Right kidney (tissue), 9 donors: ENCODE results near the gene NXPE4.
"Not testable (repeated sequence)": the region's sequence is repeated elsewhere in the genome, so short reads cannot be mapped to it uniquely, and the experiment has no call there.

Experiments used
- DNase-seq: peaks from one replicate; pipeline ENCODE4 v3.0.0-alpha.2; 2016
- long read RNA-seq, 8 donors: transcript quantifications; one replicate each; lab custom pipeline, GENCODE V29; 2026

Gene NXPE4
- long read RNA-seq, donor 1, result 0 reads
- long read RNA-seq, donor 2, result 0 reads
- long read RNA-seq, donor 3, result 0 reads
- long read RNA-seq, donor 4, result 0 reads
- long read RNA-seq, donor 5, result 0 reads
- long read RNA-seq, donor 6, result 0 reads
- long read RNA-seq, donor 7, result 0 reads
- long read RNA-seq, donor 8, result 0 reads

GRCh38 chr11:114595571-114595970 lies at the start of gene NXPE4:
TSS of gene NXPE4 (minus strand) at chr11:114595786. CDS start at chr11:114594759, 1,027 bp downstream.
- DNase-seq, result no peak

DNA sequence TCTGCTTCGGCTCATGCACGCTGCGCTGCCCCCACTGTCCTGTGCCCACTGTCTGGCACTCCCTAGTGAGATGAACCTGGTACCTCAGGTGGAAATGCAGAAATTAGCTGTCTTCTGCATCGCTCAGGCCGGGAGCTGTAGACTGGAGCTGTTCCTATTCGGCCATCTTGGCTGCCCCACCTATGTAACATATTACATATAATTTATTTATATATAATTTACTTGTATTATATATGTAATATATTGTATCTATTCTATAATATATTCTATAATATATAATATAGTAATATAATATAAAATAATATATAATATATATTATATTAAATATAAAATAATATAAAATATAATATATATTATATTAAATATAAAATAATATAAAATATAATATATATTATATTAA lies 43.9 kb upstream of the NXPE4 start:
- not testable (repeated sequence) for DNase-seq

DNA sequence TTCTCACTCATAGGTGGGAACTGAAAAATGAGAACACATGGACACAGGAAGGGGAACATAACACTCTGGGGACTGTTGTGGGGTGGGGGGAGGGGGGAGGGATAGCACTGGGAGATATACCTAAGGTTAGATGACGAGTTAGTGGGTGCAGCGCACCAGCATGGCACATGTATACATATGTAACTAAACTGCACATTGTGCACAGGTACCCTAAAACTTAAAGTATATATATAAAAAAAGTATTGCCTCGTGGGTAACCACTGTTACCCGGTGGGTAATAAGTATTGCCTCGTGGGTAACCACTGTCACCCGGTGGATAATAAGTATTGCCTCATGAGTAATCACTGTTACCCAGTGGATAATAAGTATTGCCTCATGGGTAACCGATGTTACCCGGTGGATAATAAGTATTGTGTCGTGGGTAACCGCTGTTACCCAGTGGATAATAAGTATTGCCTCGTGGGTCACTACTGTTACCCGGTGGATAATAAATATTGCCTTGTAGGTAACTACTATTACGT lies 35.9 kb upstream of the NXPE4 start:
- peak; percentile 1 for DNase-seq

DNA sequence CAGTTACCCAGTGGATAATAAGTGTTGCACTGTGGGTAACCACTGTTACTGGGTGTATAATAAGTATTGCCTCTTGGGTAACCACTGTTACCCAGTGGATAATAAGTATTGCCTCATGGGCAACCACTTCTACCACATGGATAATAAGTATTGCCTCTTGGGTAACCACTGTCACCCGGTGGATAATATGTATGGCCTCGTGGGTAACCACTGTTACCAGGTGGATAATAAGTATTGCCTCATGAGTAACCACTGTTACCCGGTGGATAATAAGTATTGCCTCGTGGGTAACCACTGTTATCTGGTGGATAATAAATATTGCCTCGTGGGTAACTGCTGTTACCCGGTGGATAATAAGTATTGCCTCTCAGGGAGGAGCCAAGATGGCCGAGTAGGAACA lies 29.7 kb upstream of the NXPE4 start:
- DNase-seq, result no peak

DNA sequence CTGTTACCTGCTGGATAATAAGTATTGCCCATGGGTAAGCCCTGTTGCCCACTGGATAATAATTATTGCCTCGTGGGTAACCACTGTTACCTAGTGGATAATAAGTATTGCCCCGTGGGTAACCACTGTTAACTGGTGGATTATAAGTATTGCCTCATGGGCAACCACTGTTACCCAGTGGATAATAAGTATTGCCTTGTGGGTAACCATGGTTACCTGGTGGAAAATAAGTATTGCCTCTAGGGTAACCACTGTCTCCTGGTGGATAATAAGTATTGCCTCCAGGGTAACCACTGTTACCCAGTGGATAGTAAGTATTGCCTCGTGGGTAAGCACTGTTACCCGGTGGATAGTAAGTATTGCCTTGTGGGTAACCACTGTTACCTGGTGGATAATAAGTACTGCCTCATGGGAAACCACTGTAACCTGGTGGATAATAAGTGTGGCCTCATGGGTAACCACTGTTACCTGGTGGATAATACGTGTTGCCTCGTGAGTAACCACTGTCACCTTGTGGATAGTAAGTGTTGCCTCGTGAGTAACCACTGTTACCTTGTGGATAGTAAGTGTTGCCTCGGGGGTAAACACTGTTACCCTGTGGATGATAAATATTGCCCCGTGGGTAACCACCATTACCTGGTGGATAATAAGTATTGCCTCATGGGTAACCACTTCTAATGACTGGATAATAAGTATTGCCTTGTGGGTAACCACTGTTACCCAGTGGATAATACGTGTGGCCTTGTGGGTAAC lies 29.0 kb upstream of the NXPE4 start:
- no peak for DNase-seq

GRCh38 chr11:114623720-114624119 lies 28.1 kb upstream of the NXPE4 start:
- no peak for DNase-seq

- no peak for DNase-seq
These were observed 27.3 kb upstream of the NXPE4 start for GRCh38 chr11:114622858-114623257.

DNA sequence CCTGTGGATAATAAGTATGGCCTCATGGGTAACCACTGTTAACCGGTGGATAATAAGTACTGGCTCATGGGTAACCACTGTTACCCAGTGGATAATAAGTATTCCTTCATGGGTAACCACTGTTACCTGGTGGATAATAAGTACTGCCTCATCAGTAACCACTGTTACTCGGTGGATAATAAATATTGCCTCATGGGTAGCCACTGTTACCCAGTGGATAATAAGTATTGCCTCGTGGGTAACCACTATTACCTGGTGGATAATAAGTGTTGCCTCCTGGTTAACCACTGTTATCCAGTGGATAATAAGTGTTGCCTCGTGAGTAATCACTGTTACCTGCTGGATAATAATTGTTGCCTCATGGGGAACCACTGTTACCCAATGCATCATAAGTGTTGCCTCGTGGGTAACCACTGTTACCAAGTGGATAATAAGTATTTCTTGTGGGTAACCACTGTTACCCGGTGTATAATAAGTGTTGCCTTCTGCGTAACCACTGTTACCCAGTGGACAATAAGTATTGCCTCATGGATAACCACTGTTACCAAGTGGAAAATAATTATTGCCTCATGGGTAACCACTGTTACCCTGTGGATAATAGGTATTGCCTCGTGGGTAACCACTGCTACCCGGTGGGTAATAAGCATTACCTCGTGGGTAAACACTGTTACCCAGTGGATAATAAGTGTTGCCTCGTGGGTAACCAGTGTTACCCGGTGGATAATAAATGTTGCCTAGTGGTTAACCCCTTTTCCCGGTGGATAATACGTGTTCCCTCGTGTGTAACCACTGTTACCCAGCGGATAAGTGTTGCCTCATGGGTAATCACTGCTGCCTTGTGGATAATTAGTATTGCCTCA lies 26.6 kb upstream of the NXPE4 start:
- DNase-seq, result no peak

DNA sequence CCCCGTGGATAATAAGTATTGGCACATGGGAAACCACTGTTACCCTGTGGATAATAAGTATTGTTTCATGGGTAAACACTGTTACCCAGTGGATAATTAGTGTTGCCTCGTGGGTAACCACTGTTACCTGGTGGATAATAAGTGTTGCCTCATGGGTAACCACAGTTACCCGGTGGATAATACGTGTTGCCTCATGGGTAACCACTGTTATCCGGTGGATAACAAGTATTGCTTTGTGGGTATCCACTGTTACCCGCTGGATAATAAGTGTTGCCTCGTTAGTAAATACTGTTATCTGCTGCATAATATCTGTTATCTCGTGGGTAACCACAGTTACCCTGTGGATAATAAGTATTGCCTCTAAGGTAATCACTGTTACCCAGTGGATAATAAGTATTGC lies 25.5 kb upstream of the NXPE4 start:
- no peak for DNase-seq

DNA sequence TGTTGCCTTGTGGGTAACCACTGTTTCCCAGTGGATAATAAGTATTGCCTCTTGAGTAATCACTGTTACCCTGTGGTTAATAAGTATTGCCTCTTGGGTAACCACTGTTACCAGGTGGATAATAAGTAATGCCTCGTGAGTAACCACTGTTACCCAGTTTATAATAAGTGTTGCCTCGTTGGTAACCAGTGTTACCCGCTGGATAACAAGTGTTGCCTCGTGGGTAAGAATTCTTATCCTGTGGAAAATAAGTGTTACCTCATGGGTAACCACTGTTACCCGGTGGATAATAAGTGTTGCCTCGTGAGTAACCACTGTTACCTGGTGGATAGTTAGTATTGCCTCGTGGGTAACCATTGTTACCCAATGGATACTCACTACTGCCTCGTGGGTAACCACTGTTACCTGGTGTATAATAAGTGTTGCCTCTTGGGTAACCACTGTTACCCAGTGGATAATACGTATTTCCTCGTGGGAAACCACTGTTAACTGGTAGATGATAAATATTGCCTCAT lies 24.1 kb upstream of the NXPE4 start:
- DNase-seq, result no peak

DNA sequence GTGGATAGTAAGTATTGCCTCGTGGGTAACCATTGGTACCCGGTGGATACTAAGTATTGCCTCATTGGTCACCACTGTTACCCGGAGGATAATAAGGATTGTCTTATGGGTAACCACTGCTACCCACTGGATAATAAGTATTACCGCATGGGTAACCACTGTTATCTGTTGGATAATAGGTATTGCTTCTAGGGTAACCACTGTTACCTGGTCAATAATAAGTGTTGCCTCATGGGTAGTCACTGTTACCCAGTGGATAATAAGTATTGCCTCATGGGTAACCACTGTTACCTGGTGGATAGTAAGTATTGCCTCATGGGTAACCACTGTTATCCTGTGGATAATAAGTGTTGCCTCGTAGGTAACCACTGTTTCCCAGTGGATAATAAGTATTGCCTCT lies 22.6 kb upstream of the NXPE4 start:
- no peak for DNase-seq

- DNase-seq, result no peak
These were observed 21.9 kb upstream of the NXPE4 start for GRCh38 chr11:114617157-114618124.

DNA sequence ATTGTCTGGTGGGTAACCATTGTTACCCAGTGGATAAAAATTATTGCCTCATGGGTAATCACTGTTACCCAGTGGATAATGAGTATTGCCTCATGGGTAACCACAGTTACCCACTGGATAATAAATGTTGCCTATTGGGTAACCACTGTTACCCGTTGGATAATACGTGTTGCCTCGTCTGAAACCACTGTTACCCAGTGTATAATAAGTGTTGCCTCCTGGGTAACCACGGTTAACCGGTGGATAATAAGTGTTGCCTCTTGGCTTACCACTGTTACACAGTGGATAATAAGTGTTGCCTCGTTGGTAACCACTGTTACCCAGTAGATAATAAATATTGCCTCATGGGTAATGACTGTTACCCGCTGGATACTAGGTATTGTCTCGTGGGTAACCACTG lies 20.9 kb upstream of the NXPE4 start:
- DNase-seq, result no peak

- no peak for DNase-seq
These were observed 20.1 kb upstream of the NXPE4 start for GRCh38 chr11:114615448-114616361.

DNA sequence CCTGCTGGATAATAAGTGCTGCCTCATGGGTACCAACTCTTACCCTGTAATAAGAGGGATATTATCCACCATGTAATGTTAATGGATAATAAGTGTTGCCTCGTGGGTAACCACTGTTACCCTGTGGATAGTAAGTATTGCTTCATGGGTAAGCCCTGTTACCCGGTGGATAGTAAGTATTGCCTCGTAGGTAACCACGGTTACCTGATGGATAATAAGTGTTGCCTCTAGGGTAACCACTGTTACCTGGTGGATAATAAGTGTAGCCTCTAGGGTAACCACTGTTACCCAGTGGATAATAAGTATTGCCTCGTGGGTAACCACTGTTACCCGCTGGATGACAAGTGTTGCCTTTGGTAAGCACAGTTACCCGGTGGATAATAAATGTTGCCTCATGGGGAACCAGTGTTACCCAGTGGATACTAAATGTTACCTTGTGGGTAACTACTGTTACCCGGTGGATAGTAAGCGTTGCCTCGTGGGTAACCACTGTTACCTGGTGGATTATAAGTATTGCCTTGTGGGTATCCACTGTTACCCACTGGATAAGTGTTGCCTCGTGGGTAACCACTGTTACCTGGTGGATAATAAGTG lies 18.6 kb upstream of the NXPE4 start:
- no peak for DNase-seq

- not testable (repeated sequence) for DNase-seq
These were observed 17.5 kb upstream of the NXPE4 start for GRCh38 chr11:114613094-114613493.

DNA sequence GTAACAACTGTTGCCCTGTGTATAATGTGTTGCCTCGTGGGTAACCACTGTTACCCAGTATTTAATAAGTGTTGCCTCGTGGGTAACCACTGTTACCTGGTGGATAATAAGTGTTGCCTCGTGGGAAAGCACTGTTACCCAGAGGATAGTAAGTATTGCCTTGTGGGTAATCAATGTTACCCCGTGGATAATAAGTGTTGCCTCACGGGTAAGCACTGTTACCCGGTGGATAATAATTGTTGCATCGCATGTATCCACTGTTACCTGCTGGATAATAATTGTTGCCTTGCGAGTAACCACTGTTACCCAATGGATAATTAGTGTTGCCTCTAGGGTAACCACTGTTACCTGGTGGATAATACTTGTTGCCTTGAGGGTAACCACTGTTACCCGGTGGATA lies 17.1 kb upstream of the NXPE4 start:
- no peak for DNase-seq

DNA sequence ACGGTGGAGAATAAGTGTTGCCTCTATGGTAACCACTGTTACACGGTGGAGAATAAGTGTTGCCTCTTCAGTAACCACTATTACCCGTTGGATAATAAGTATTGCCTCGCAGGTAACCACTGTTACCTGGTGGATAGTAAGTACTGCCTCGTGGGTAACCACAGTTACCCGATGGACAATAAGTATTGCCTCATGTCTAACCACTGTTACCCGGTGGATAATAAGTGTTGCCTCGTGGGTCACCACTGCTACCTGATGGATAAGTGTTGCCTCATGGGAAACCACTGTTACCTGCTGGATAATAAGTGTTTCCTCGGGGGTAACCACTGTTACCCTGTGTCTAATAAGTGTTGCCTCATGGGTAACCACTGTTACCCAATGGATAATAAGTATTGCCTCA lies 16.6 kb upstream of the NXPE4 start:
- DNase-seq, result not testable (repeated sequence)

DNA sequence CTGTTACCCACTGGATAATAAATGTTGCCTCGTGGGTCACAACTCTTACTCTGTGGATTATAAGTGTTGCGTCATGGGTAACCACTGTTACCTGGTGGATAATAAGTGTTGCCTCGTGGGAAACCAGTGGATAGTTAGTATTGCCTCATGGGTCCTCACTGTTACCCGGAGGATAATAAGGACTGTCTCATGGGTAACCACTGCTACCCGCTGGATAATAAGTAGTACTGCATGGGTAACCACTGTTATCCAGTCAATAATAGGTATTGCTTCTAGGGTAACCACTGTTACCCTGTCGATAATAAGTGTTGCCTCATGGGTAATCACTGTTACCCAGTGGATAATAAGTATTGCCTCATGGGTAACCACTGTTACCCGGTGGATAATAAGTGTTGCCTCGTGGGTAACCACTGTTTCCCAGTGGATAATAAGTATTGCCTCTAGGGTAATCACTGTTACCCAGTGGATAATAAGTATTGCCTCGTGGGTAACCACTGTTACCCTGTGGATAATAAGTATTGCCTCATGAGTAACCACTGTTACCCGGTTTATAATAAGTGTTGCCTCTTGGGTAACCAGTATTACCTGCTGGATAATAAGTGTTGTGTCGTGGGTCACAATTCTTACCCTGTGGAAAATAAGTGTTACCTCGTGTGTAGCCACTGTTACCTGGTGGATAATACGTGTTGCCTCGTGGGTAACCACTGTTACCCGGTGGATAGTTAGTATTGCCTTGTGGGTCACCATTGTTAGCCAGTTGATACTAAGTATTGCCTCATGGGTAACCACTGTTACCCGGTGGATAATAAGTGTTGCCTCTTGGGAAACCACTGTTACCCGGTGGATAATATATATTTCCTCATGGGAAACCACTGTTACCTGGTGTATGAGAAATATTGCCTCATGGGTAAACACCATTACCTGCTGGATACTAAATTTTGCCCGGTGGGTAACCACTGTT lies 15.7 kb upstream of the NXPE4 start:
- no peak for DNase-seq
